GM13976 (cell line): ENCODE measurements around the gene FLII.

Experiments used
- DNase-seq: peaks from one replicate; pipeline ENCODE4 v3.0.0; 2012; ENCODE audit warnings: low spot score
- CTCF ChIP-seq: IDR thresholded peaks from 2 replicates; pipeline ENCODE4 v1.5.1; 2012; ENCODE audit warnings: borderline replicate concordance, mild to moderate bottlenecking; ENCODE audit not compliant: insufficient read depth; ENCODE audit errors: extremely low read depth, missing control alignments, control extremely low read depth
- in situ Hi-C: fragments of 300-500 bp; cut with MboI; formaldehyde crosslinking; loops from one replicate; pipeline ENCODE4 v1.12.0; 2022; ENCODE audit warnings: low sequenced_read_pairs, mixed read lengths, inconsistent platforms; ENCODE audit not compliant: unreplicated experiment

FLII gene

DNA sequence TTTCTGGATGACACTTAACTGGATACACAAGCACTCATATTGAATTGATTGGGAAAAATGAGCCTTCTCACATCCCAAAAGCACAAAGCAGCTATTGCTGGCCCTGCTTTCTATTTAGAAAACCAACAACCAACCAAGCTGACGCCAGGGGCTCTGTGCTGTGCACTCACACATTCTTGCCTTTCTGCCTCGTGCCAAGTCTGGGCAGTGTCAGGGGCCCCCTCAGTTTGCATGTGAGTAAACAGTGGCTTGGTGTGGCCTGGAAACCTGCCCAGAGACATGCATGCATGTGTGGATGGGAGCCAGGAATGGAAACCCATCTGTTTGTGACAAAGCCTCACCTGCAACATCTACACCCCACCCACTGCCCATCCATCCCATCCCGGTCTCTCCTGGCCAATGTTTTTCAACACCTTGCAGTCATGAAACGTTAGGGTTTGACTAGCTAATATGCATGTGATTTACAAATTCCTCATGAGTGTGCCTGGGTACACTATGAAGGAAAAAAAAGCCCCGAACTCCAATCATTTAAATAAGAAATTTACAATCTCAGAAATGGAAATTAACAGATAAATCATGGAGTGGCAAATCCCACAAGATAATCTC is 22.3 kb upstream of the FLII start:
- no peak for DNase-seq
- TF ChIP-seq CTCF: no peak
- in situ Hi-C loops: no loop called here

- TF ChIP-seq CTCF: no peak
- in situ Hi-C loops: no loop called here
- DNase-seq: no peak
These were observed 21.7 kb upstream of the FLII start for GRCh38 chr17:18280249-18280648.

DNA sequence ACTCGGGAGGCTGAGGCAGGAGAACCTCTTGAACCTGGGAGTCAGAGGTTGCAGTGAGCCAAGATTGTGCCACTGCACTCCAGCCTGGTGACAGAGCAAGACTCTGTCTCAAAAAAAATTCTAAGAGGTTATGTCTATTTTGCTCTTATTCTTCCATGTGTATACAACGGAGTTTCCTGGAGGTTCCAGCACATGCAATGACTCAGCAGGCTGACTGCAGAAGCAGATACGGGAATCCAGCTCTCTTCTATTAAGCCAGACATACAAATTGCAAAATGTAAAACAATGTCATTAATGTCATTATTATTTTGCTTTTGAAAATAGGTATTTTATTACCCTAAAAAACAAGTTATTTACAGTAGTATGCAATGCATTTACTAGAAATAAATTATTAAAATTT is 20.3 kb upstream of the FLII start:
- no peak for DNase-seq
- TF ChIP-seq CTCF: no peak

DNA sequence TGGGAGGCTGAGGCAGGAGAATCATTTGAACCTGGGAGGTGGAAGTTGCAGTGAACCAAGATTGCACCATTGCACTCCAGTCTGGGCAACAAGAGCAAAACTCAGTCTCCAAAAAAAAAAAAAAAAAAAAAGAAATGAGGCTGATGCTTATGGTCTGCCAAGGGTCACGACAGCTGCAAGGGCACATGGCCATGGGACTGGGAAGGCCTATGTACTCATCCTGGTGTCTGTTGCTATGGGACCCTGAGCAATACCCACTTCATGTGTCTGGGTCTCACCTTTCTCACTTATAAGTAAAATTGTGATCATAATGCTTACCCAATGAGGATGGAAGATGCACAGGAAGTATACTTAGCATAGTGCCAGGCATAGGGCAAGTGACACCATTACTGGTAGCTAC is 18.5 kb upstream of the FLII start:
- no peak for TF ChIP-seq CTCF
- DNase-seq: no peak
- in situ Hi-C loops: no loop called here

More for the DNA sequence above, 20.3 kb upstream of the FLII start:
- in situ Hi-C loops: no loop called here

GRCh38 chr17:18270046-18270931 is 11.8 kb upstream of the FLII start:
- in situ Hi-C loops: no loop called here
- no peak for DNase-seq
- TF ChIP-seq CTCF: no peak

GRCh38 chr17:18267927-18268711 is 9.6 kb upstream of the FLII start:
- DNase-seq: no peak
- in situ Hi-C loops: no loop called here
- TF ChIP-seq CTCF: no peak
